Activated CD4-positive, alpha-beta T cell treated with anti-CD3 and anti-CD28 coated beads, Interleukin-2, amount 50 U/mL, for 16 hours (primary cell): ENCODE results near the gene LGALS9B.
"Not testable (repeated sequence)": the region's sequence is repeated elsewhere in the genome, so short reads cannot be mapped to it uniquely, and the experiment has no call there.

Source experiments
- DNase-seq: peaks from one replicate; pipeline ENCODE4 v3.0.0-alpha.2; 2020

Gene LGALS9B

DNA sequence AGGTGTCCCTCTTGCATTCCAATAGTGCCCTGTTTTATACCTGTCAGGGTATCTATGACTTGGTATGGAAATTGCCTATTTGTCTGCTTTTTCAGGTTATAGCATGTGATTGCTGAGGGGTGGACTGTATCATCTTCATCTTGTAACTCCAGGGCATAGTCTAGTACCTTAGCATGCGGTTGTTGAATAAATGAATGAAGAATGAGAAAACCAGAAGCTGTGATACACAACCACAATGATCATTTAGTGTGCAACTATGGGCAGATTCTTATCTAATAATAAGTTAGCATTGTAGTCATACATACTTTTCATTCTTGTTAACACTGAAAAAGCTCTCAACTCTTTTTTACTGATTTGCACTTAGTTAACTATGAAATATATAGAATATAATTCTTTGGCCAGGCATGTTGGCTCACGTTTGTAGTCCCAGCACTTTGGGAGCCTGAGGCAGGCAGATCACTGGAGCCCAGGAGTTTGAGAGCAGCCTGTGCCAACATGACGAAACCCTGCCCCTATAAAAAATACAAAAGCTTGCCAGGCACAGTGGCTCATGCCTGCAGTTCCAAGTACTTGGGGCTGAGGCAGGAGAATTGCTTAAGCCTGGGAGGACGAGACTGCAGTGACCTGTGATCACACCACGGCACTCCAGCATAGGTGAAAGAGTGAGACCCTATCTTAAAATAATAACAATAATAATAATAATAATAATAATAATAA, 65.9 kb downstream of the LGALS9B start:
- DNase-seq, result not testable (repeated sequence)

DNA sequence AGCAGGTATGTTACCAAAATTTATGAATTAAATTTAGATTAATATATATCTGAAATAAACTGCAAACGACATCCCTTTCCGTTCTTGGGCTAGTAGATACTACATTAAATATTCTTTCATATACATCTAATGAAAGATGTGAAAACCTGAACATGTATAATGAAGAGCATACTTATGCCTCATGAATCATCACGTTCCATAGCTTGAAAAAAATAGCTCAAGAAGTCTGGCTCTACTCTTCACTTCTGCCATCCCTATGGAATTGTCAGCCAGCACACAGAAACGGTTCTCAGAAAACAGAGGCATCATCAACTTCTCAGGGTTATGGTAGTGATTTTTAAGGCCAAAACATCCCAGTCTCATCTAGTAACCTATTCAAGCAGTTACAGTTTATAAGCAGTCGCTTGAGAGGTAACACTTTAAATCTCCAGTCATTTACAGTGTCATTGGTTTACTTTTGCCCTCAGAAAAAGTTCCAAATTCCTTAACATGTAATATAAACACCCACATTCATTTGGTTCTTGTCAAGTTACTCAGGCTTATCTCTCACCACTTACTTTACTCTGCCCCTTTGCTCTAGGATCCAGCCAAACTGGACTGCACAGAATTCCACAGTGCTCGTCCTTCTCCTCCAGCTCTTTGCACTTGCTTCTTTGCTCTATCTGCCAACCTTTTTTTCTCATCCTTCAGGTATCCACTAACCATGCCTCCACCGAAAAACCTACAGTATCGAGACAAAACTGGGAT, 66.6 kb downstream of the LGALS9B start:
- not testable (repeated sequence) for DNase-seq
